Mesenteric fat pad (tissue), 1 donor: ENCODE data around the gene OPHN1. TPM values are rescaled to one million over a fixed set of nuclear protein-coding genes. Genes with fewer than 3 reads are reported as not detected.
"Not testable (repeated sequence)": the region's sequence is repeated elsewhere in the genome, so short reads cannot be mapped to it uniquely, and the experiment has no call there.

Source experiments
- DNase-seq: peaks from one replicate; pipeline ENCODE4 v3.0.0-alpha.2; 2020; ENCODE audit warnings: low spot score
- total RNA-seq: library from RNA; stranded (reverse); fragmentation: NEBNext Ultra II Directional; extraction: Animal tissue kit (Norgen Biotek cat#: 25700); gene quantifications from one replicate; pipeline ENCODE4 v1.2.1, GENCODE V29; 2021
- donor health status: DM: yes; HTN: yes; CAD: no.

OPHN1 gene
- total RNA-seq, 1 donor from 2014 or later = 4.8 TPM

DNA sequence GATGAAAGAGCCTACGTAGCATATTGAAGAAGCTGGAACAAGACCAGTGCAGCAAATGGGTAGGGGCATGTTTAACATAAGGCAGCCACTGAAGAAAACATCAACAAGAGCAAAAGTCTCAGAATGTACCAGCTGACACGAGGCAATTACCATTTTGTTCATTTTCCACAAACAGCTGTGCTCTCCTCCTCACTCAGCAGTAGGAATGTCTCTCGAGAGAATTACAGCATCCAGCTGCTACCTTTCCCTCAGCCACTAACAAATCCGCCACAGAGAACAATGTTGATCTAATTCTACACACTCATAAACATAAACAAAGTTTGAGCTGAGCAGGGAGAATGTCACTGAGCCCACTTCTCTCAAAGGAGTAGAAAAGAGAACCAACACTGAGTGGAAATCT, 68.0 kb downstream of the OPHN1 start:
- DNase-seq = no peak

DNA sequence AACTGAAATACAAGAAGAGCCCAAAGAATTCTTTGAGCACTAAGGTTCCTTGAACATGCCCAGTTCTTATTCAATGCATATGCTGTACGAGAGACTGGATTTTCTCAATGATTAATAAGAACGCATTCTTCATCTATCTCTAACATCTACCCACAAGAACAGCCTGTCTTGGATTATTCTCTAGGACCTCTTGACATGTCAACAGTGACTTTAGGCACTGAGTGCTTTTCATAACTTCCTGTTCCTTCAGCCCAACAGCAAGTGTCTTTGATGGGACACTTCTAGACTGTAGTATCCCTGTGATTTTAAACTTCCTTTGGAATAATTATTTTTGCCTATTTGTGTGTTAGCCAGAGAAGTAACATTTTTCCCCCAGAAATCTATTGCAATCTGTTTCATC, 69.3 kb downstream of the OPHN1 start:
- DNase-seq = no peak

DNA sequence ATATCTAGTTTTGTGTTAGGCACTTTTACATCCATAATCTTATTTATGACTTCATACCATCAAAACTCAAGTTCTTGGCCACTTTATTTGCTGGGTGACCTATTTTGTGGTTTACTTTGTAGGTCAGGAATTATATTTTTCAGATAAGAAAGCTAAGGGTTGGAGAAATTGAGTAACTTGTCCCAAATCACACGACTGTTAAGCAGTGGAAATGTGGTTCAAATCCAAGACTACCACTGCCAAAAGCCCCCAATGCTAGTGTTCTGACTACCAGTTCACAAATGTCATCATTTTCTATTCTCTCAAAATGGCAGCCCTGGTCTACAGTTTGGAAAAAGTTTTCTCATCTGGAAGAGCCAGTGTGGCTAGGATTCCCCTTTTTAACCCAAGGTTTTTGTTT, 74.6 kb downstream of the OPHN1 start:
- DNase-seq = no peak

DNA sequence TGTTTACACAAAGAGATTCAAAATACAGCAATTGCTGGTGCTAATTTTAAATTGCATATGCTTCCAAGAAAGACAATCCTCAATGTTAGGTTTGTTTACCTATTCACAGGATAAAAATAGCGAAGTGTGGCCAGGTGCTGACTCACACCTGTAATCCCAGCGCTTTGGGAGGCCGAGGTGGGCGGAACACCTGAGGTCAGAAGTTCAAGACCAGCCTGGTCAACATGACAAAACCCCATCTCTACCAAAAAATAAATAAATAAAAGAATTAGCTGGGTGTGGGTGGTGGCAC, 77.7 kb downstream of the OPHN1 start:
- no peak for DNase-seq

DNA sequence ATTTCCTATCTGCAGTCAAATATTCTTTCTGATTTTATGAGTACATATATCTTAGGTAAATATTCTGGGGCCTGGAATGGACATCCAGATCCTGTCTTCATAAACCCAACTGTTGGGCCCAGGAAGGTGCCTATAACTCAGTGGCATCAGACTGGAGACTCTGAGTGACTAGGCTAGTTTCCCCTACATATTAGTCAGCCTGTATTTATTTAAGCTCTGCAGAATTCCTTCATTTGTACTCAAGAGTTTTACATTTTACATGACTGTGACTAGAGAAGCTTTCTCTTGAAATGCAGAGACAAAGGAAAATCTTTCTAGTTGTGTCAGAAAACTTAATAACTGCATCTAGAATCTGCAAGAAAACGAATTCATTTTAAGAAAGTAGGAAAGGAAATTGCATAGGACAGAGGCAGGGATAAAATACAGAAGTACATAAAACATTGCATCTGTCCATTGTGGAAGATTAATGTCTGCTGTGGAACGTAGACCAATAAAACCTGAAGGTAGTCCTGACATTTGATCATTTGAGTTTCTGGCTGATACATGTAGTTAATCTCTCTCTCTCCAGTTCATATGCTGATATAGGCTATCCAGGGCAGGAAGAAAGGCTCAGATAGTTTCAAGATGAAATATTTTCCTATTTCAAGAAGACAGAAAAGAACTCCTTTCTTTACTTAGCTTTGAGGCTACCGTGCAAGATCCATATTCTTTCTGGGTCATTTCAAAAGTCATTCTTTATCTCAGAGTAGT, 78.2 kb downstream of the OPHN1 start:
- no peak for DNase-seq

DNA sequence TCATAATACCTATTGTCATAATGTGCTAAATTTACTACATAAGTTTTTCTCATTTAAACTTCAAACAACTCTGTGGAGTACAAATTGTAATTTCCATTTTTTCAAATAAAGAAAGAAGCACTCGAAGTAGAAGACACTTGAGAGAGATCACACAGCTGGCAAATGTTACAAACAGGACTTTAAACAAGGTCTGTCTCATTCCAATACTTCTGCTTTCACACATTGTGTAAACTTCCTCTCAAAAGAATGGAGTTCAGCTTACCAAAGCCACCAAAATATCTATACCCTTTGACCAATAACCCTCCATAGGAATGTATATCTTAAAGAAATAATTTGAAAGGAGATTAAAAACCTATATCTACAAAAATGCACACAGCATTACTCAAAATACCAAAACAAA, 88.3 kb downstream of the OPHN1 start:
- DNase-seq = no peak

DNA sequence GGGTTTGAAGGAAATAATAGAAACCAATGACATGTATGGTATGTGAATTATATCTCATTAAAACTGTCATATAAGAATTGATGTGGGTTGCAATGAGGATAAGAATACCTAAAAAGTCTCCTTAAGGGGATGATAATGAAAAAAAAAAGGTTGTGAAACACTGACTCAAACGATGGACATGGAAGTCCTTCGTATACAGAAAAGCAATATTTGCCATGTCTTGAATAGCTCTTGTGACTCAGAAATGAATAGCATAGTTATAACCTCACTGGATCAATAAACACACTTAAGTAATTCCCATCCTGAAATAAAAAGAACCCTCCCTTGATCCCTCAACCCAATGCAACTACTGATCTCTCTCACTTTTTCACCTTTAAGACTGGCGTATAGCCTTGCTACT, 89.7 kb downstream of the OPHN1 start:
- no peak for DNase-seq

DNA sequence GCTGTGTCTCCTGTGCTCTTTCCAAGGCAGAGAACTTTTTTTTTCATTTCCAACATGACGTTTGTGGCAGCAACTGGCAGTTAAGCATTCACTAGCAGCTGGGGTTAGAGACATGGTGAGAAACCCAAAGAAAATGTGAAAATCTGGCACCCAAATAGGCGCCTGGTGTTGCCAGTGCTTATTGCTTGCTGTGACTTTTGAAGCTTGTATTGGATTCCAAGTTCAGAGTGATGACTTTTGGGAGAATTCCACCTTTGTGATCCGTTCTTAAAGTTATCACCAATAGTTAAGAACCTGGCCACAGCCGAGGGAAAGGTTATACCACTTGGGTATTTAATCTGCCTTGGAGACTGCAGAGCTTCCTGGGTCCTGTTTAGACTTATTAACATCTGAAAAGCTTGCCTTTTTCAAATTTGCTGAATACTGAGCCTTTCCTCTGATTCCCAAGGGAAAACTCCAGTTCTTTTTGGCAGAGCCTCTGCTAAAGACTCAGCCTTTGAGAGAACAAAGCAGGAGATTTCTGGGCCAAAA, 101.0 kb downstream of the OPHN1 start:
- no peak for DNase-seq

DNA sequence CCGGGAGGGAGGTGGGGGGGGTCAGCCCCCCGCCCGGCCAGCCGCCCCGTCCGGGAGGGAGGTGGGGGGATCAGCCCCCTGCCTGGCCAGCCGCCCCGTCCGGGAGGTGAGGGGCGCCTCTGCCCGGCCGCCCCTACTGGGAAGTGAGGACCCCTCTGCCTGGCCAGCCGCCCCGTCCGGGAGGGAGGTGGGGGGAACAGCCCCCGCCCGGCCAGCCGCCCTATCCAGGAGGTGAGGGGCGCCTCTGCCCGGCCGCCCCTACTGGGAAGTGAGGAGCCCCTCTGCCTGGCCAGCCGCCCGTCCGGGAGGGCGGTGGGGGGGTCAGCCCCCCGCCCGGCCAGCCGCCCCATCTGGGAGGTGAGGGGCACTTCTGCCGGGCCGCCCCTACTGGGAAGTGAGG, 106.5 kb downstream of the OPHN1 start:
- not testable (repeated sequence) for DNase-seq

DNA sequence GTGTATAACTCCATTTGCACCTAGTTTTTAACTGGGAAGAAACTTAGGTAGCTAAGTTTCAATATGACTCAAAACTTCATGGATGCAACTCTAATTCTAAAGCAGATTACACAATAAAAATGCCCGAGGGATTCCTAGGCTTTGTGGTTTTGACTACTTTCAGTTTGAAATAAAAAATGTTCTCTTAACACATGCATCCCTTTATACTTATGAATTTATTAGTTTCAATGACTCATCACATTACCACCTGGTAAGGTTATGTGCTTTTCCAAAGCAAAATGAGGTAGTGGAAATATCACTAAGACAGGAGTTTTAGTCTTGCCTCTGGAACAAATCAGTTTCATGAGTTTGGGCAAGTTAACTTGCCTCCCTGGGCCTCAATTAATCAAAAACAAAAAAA, 125.5 kb downstream of the OPHN1 start:
- no peak for DNase-seq

DNA sequence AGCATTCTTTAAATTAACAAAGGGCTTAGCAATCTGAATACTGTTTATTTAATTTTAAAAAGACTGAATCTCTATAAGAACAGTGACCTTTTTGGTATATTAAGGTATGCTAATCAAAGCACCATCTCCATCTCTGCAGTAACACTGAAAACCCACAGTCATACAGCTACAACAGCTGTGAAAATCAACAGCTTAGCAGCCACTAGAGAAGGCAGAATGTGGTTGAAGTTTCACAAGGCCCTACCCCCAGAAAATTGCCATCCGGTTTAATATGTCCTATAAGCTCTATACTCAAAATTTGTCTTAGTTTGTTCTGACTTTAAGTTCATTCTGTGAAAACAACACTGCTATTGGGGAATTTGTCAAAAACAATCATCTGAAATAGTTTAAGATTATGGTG, 128.7 kb downstream of the OPHN1 start:
- DNase-seq = no peak

DNA sequence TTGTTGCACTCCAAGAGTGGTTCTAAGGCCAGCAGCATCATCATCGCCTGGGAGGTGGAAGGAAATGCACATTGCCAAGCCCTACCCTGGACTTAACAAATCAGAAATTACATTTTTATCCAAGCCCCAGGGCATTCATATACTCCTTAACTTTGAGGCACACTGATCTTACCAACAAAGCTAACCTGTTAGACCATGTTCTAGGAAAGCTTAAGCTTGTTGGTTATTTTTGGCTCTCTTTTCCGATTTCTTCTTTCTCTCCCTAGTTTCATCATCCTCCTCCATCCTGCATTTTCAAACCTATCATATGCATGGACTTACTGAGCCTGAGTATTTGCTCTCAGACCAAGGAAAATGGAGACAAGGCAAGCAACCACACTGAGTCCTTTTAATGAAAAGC, 133.4 kb downstream of the OPHN1 start:
- no peak for DNase-seq

DNA sequence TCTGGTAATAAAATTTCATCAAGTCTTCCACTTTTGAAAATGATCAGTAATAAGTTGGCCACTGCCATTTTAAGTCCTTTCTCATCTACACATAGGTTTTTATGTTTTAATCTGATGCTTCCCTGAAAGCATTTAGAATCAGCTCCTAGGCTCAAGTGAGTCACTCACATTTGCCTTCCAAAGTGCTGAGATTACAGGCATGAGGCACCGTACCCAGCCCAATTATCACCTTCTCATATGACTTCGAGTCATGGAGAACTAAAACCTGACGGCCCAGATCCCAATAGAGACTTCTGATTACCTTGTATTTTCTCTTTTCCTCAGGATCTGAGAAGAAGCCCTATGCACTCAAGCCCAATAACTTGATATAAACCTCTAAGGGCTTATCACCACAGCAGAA, 140.8 kb downstream of the OPHN1 start:
- DNase-seq = no peak

DNA sequence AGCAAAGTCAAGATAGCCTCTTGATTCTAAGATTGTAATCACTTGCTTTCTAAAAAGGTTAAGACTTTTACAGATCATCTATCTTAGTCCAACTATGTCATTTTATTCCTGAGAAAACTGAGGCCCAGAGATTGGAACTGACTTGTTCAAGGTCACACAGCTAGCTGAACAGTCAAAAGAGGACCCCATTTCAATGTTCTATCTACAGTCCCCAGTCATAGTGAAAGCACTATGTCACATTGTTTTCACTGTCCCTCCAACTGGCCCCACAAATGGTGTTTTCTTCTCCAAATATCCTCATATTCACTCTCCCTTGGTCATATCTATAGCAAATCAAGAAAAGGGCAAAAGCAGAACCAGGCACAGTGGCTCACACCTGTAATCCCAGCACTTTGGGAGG, 145.2 kb downstream of the OPHN1 start:
- no peak for DNase-seq

DNA sequence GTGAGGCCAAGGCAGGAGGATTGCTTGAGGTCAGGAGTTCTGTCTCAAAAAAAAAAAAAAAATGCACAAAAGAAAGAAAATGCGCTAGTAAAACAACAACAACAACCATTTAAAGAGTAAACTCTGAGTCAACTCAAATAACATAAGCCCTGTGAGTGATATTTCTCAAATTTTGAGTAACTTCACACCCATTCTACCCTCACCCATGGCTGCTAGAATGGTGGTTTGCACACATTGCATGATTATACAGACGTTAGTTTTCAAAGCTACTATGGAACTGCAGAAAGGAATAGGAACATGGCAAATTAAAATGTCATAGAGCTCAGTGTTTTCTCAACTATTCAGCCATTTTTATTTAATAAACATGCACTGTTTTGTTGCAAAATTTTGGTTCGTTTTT, 145.9 kb downstream of the OPHN1 start:
- no peak for DNase-seq

DNA sequence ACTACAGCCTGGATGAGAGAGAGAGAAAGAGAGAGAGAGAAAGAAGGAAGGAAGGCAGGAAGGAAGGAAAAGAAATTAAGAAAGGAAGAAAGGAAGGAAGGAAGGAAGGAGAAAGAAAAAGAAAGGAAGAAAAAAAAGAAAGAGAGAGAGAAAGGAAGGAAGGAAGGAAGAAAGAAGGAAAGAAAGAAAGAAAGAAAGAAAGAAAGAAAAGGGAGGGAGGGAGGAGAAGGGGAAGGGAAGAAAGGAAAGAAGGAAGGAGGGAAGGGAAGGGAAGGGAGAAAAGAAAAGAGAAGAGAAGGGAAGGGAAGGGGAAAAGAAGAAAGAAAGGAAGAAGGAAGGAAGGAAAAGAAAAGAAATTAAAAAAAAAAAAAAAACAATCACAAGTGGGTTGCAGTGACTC, 146.3 kb downstream of the OPHN1 start:
- DNase-seq = no peak

DNA sequence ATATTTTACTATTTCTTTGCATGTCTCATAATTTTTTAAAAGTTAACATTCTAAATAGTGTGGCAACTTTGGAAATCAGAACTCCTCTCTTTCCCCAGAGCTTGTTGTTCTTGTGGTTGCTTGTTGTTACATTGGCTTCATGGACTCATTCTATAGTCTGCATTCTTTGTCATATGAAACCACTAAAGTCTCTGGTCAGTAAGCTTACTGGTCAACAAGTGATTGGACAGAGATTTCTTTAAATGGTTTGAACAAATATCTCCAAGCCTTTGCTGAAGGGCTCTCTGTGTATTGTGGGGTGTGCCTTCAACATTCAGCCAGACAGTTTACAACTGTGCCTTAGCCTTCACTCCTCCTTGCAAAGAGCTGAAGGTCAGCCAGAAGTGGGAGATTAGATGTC, 147.2 kb downstream of the OPHN1 start:
- no peak for DNase-seq

DNA sequence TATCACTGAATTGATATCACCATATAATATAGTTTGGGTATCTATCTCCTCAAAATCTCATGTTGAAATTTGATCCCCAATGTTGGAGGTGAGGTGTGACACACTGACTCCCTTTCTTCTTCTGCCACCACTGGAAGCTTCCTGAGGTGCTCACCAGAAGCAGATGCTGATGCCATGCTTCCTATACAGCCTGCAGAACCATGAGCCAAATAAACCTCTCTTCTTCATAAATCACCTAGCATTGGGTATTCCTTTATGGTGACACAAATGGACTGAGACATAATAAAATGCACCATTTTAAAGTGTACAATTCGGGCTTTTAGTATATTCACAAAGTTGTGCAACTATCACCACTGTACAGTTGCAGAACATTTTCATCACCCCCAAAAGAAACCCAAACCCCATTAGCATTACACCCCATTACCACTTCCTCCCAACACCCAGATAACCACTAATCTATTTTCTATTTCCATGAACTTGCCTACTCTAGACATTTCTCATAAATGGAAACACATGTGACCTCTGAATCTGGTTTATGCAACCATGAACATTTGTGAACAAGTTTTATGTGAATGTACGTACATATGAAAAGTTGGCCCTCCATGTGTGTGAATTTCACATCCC, 148.9 kb downstream of the OPHN1 start:
- no peak for DNase-seq

DNA sequence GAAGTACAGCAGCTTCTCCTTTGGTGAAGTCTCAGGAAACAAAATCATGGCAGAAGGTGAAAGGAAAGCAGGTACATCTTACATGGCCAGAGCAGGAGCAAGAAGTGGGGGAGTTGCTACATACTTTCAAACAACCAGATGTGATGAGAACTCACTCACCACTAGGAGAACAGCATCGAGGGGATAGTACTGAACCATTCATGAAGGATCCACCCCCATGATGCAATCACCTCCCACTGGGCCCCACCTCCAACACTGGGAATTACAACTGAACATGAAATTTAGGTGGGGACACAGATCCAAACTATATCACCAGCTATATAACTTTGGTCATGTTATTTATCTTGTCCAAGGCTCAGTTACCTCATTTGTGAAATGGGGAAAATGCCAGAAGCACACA, 159.4 kb downstream of the OPHN1 start:
- no peak for DNase-seq

DNA sequence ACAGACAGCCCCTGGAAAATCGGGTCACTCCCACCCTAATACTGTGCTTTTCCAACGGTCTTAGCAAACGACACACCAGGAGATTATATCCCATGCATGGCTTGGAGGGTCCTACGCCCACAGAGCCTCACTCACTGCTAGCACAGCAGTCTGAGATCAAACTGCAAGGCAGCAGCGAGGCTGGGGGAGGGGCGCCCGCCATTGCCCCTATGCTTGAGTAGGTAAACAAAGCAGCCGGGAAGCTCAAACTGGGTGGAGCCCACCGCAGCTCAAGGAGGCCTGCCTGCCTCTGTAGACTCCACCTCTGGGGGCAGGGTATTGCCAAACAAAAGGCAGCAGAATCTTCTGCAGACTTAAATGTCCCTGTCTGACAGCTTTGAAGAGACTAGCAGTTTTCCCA, 168.5 kb downstream of the OPHN1 start:
- not testable (repeated sequence) for DNase-seq

DNA sequence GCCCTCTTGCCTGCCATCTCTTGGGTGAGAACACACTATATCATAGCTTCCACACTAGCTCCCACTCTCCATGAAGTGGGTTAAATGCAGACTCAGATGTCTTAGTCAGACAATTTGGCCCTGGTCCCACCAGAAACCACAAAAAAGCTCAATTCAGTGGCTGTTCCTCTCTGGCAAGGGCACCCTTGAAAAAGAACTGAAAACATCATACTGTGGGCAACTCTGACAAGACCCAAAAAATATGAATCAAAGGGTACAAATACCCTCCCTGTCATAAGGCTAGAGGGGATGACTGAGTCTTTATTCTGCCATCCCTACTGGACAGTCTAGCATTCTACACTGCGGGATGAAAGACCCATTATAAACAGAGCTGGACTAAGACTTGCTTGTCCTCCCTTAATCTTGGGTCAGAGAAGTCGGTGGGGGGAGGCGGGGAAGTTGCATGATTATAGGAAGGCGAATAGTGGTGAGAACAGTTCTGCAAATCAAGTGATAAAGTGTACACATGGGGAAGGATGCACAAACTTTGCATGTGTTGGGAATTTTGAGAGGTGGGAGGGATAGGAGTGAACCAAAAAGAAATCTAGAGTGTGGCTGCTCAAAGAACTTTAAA, 172.1 kb downstream of the OPHN1 start:
- no peak for DNase-seq

DNA sequence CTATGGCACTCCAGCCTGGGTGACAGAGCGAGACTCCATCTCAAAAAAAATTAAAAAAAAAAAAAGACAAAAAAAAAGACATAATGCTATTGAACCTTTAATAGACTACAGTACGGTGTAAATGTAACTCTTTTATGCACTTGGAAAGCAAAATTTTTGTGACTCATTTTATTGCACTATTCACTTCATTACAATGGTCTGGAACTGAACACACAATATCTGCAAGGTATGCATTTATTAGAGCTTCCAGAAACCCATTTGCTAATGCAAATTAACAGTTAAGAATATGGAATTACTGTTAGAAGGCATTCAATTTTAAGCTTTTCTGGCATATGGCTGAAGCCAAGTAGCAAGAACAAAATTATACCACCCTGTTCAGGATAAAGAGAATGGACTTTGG, 176.3 kb downstream of the OPHN1 start:
- no peak for DNase-seq
